H1 (cell line): ENCODE data around the gene GRAMD4. TPM values are rescaled to one million over a fixed set of nuclear protein-coding genes. Genes with fewer than 3 reads are reported as not detected.

Experiments
- EZH2 ChIP-seq: fragments of 200-600 bp; sonication (generic); IDR thresholded peaks from 2 replicates; pipeline ENCODE4 v1.7.1; 2012; ENCODE audit warnings: low read depth, mild to moderate bottlenecking, moderate library complexity, low read length, inconsistent platforms; ENCODE audit not compliant: severe bottlenecking
- NANOG ChIP-seq: IDR thresholded peaks from 2 replicates; pipeline ENCODE4 v1.6.1; 2011; ENCODE audit warnings: low read length, low read depth, mild to moderate bottlenecking, inconsistent platforms; ENCODE audit not compliant: insufficient read depth, poor library complexity, severe bottlenecking
- NRF1 ChIP-seq: IDR thresholded peaks from 2 replicates; pipeline ENCODE4 v1.6.1; 2011; ENCODE audit warnings: mild to moderate bottlenecking, low read depth, low read length, improper control_type of control experiment
- POLR2A ChIP-seq, 2 experiments: IDR thresholded peaks; 1 replicate in 1 of 2; 2 replicates in 1 of 2; pipeline ENCODE4 v1.6.1; 2011; ENCODE audit warnings: low read depth in 2 of 2, low read length in 2 of 2, mild to moderate bottlenecking in 2 of 2; ENCODE audit errors: control extremely low read depth in 1 of 2
- POLR2AphosphoS5 ChIP-seq: IDR thresholded peaks from 2 replicates; pipeline ENCODE4 v1.6.1; 2011; ENCODE audit warnings: low read depth, low read length
- SP4 ChIP-seq: IDR thresholded peaks from 2 replicates; pipeline ENCODE4 v1.6.1; 2012; ENCODE audit warnings: low read length, inconsistent platforms
- TAF1 ChIP-seq: IDR thresholded peaks from 2 replicates; pipeline ENCODE4 v1.6.1; 2011; ENCODE audit warnings: mild to moderate bottlenecking, low read depth, low read length
- TCF12 ChIP-seq: IDR thresholded peaks from 2 replicates; pipeline ENCODE4 v1.6.1; 2011; ENCODE audit warnings: low read depth, mild to moderate bottlenecking, low read length
- polyA plus RNA-seq, 7 experiments: library from polyadenylated mRNA; depleted of rRNA in 3 of 7; stranded (reverse) in 5 of 7; unstranded in 2 of 7; fragments of >200 nt in 5 of 7; fragments of 200-250 nt in 2 of 7; gene quantifications; 1 replicate in 5 of 7; 2 replicates in 1 of 7; 4 replicates in 1 of 7; pipeline versions ENCODE4 v1.2.1 to v1.2.3, GENCODE V29; 2011 to 2013; ENCODE audit warnings: missing spikeins in 2 of 7, mixed read lengths in 2 of 7
- total RNA-seq: library from RNA; stranded (reverse); fragmentation: NEBNext Ultra II Directional; extraction: Animal tissue kit (Norgen Biotek cat#: 25700); gene quantifications from 2 replicates; pipeline ENCODE4 v1.2.1, GENCODE V29; 2021
- TF ChIP-seq, protein P1 (sequence below): fragments of 300-600 bp; sonication (generic); IDR thresholded peaks from 2 replicates; pipeline ENCODE4 v1.7.1; 2012; ENCODE audit warnings: low read length, moderate library complexity, mild to moderate bottlenecking, inconsistent platforms; ENCODE audit not compliant: insufficient replicate concordance
- TF ChIP-seq, protein P2 (sequence below): IDR thresholded peaks from 2 replicates; pipeline ENCODE4 v1.6.1; 2012; ENCODE audit warnings: inconsistent platforms

Gene GRAMD4
- total and polyA plus RNA-seq, 2 of the 8 experiments (the other 6 are each of a cell fraction or from before 2014, with no cell fraction given) = 7.9 to 25.6 TPM

DNA sequence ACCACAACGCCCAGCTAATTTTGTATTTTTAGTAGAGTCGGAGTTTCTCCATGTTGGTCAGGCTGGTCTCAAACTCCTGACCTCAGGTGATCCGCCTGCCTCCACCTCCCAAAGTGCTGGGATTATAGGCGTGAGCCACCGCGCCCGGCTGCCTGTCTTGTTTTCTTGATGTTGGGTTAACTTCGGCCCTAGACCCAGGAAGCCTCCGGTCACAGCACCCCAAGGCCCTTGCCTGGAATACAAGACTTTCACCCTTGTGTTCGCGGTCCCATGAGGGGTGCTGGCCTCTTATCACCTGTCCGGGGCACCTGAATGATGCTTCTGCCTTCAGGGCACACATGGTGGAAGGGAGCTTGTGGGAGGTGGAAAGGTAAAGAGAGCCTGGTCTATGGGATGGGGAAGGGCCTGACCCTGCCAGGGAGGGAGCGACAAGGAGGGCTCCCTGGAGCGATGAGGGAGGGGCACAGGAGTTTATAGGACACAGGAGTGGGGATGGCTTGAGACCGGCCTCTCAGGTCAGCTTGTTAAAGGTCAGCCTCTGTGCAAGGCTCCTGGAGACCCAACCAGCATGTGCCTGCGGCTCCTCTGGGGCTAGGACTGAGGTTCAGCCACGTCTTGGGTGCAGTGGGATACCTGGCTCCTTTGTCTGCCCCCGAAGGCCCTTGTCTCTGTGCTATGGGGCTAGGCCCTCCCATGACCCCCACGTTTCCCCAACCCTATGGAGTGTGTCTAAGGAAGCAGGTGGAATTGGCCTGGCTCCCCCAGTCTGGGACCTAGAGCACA lies 34.7 kb upstream of the GRAMD4 start (continued):
- TF ChIP-seq, protein P1, sequence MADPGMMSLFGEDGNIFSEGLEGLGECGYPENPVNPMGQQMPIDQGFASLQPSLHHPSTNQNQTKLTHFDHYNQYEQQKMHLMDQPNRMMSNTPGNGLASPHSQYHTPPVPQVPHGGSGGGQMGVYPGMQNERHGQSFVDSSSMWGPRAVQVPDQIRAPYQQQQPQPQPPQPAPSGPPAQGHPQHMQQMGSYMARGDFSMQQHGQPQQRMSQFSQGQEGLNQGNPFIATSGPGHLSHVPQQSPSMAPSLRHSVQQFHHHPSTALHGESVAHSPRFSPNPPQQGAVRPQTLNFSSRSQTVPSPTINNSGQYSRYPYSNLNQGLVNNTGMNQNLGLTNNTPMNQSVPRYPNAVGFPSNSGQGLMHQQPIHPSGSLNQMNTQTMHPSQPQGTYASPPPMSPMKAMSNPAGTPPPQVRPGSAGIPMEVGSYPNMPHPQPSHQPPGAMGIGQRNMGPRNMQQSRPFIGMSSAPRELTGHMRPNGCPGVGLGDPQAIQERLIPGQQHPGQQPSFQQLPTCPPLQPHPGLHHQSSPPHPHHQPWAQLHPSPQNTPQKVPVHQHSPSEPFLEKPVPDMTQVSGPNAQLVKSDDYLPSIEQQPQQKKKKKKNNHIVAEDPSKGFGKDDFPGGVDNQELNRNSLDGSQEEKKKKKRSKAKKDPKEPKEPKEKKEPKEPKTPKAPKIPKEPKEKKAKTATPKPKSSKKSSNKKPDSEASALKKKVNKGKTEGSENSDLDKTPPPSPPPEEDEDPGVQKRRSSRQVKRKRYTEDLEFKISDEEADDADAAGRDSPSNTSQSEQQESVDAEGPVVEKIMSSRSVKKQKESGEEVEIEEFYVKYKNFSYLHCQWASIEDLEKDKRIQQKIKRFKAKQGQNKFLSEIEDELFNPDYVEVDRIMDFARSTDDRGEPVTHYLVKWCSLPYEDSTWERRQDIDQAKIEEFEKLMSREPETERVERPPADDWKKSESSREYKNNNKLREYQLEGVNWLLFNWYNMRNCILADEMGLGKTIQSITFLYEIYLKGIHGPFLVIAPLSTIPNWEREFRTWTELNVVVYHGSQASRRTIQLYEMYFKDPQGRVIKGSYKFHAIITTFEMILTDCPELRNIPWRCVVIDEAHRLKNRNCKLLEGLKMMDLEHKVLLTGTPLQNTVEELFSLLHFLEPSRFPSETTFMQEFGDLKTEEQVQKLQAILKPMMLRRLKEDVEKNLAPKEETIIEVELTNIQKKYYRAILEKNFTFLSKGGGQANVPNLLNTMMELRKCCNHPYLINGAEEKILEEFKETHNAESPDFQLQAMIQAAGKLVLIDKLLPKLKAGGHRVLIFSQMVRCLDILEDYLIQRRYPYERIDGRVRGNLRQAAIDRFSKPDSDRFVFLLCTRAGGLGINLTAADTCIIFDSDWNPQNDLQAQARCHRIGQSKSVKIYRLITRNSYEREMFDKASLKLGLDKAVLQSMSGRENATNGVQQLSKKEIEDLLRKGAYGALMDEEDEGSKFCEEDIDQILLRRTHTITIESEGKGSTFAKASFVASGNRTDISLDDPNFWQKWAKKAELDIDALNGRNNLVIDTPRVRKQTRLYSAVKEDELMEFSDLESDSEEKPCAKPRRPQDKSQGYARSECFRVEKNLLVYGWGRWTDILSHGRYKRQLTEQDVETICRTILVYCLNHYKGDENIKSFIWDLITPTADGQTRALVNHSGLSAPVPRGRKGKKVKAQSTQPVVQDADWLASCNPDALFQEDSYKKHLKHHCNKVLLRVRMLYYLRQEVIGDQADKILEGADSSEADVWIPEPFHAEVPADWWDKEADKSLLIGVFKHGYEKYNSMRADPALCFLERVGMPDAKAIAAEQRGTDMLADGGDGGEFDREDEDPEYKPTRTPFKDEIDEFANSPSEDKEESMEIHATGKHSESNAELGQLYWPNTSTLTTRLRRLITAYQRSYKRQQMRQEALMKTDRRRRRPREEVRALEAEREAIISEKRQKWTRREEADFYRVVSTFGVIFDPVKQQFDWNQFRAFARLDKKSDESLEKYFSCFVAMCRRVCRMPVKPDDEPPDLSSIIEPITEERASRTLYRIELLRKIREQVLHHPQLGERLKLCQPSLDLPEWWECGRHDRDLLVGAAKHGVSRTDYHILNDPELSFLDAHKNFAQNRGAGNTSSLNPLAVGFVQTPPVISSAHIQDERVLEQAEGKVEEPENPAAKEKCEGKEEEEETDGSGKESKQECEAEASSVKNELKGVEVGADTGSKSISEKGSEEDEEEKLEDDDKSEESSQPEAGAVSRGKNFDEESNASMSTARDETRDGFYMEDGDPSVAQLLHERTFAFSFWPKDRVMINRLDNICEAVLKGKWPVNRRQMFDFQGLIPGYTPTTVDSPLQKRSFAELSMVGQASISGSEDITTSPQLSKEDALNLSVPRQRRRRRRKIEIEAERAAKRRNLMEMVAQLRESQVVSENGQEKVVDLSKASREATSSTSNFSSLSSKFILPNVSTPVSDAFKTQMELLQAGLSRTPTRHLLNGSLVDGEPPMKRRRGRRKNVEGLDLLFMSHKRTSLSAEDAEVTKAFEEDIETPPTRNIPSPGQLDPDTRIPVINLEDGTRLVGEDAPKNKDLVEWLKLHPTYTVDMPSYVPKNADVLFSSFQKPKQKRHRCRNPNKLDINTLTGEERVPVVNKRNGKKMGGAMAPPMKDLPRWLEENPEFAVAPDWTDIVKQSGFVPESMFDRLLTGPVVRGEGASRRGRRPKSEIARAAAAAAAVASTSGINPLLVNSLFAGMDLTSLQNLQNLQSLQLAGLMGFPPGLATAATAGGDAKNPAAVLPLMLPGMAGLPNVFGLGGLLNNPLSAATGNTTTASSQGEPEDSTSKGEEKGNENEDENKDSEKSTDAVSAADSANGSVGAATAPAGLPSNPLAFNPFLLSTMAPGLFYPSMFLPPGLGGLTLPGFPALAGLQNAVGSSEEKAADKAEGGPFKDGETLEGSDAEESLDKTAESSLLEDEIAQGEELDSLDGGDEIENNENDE = no peak
- TF ChIP-seq POLR2AphosphoS5 = no peak
- no peak for TF ChIP-seq POLR2A (IDR thresholded peaks at IDR 0.05; ENCODE audit: control extremely low read depth in 1 of 2, low read depth in 2 of 2, low read length in 2 of 2)
- TF ChIP-seq TAF1 = no peak
- TF ChIP-seq NRF1 = no peak
- no peak for TF ChIP-seq EZH2
- TF ChIP-seq, protein P2, sequence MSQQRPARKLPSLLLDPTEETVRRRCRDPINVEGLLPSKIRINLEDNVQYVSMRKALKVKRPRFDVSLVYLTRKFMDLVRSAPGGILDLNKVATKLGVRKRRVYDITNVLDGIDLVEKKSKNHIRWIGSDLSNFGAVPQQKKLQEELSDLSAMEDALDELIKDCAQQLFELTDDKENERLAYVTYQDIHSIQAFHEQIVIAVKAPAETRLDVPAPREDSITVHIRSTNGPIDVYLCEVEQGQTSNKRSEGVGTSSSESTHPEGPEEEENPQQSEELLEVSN = no peak
- no peak for TF ChIP-seq SP4
- TF ChIP-seq NANOG = no peak
- no peak for TF ChIP-seq TCF12
